ENCODE measurements around the gene C5. TPM values are rescaled to one million over a fixed set of nuclear protein-coding genes. Genes with fewer than 3 reads are reported as not detected.

Gene C5
- total RNA-seq, 3 donors from 2014 or later, result 0.58 to 3.8 (median 1.3) TPM

DNA sequence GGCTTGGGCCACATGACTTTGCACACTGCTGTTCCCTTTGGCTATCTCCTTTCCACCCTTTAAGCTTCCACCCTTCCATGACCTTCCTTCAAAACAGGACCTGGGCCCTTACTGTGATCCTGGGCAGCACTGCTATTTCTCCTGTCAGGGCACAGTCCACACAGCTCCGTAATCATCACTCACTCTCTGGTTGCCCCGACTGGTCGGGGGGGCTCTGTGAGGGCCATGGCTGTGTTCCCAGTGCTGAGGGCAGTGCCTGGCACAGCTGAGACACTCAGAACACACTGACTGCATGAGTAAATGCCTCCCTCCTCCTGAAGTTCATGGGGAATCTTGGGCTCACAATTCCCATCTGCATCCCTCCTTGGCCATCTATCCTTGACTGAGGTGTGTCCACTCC is 135.7 kb downstream of the C5 start:
- TF ChIP-seq, protein P1, sequence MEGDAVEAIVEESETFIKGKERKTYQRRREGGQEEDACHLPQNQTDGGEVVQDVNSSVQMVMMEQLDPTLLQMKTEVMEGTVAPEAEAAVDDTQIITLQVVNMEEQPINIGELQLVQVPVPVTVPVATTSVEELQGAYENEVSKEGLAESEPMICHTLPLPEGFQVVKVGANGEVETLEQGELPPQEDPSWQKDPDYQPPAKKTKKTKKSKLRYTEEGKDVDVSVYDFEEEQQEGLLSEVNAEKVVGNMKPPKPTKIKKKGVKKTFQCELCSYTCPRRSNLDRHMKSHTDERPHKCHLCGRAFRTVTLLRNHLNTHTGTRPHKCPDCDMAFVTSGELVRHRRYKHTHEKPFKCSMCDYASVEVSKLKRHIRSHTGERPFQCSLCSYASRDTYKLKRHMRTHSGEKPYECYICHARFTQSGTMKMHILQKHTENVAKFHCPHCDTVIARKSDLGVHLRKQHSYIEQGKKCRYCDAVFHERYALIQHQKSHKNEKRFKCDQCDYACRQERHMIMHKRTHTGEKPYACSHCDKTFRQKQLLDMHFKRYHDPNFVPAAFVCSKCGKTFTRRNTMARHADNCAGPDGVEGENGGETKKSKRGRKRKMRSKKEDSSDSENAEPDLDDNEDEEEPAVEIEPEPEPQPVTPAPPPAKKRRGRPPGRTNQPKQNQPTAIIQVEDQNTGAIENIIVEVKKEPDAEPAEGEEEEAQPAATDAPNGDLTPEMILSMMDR (IDR thresholded peaks at IDR 0.05), result no peak

DNA sequence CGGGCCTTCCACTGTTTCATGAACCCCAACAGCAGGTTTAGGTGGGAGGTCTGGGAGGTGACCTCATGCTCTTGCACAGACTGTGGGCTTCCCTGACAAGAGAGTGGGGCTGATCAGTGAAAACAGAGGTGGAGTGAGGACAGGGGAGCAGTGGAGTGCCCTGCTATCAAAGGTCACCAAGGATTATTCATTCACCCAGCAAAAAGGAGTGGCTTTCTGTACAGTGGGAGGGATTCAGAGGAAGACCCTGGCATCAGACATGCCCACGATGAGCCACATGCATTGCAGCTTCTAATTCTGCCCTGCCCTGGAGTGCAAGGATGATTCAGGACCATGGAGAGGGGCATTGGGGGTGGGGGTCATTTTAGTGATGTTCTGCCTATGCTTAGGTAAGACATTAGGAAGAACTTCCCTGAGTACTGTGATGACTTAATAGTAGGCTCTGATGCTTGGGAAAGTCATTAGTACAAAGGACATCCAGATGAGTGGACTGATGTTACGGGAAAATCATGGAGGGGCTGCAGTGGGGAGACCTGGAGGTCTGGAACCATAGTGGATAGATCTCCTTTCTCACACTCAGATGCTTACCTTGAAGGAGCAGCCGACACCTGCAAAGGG is 136.3 kb downstream of the C5 start:
- ATAC-seq, result no peak
- no peaks in the 10 kb centered on the region for H3K4me1 ChIP-seq (ENCODE audit: low read depth)
- TF ChIP-seq, protein P1 (IDR thresholded peaks at IDR 0.05), result no peak
- no peaks in the 10 kb centered on the region for H3K9me3 ChIP-seq
- no peak overlapping the region for H3K4me3 ChIP-seq
- intact Hi-C loops (cut with DNase I, micrococcal nuclease), result no loop called here
- DNase-seq, result no peak
- H3K36me3 ChIP-seq (ENCODE audit: low read depth), result no peaks in the 10 kb centered on the region

More for the DNA sequence above, 135.7 kb downstream of the C5 start:
- intact Hi-C loops (cut with DNase I, micrococcal nuclease), result no loop called here
- H3K9me3 ChIP-seq, result no peaks in the 10 kb centered on the region
- H3K4me3 ChIP-seq, result no peak overlapping the region
- ATAC-seq, result no peak
- DNase-seq, result no peak
- H3K4me1 ChIP-seq (ENCODE audit: low read depth), result no peaks in the 10 kb centered on the region
- no peaks in the 10 kb centered on the region for H3K36me3 ChIP-seq (ENCODE audit: low read depth)

DNA sequence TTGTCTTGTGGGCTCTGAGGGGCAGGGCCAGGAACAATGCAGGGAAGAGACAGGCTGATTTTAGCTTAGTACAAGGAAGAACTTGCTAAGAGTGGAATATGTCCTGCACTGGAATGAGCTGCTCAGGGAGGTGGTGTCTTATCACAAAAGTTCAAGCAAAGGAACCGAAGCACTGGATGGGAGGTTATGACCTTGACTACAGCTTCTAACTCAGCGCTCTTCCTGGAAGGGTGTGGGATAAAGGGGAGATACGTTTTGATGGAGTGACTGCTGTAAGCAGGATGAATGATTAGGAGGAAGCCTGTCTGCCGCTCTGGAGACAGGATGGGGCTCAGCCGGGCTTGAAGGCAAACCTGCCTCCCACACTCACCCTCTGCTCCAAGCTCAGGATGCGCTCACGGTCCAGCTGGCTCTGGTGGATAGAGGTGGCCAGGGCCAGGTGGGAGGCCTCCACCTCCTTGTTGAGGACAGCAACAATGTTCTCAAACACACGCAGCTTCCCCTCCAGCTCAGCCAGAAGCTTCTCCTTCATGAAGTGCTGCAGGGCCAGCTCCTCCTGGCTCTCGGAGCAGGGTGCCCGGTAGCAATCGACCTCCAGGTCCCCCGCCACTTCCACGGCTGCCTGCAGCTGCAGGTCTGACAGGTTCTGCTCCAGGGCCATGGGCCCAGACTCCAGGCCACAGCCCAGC is 137.0 kb downstream of the C5 start:
- intact Hi-C loops (cut with DNase I, micrococcal nuclease), result no loop called here
- no peak for ATAC-seq
- H3K4me1 ChIP-seq (ENCODE audit: low read depth), result no peaks in the 10 kb centered on the region
- H3K36me3 ChIP-seq (ENCODE audit: low read depth), result no peaks in the 10 kb centered on the region
- TF ChIP-seq, protein P1 (IDR thresholded peaks at IDR 0.05), result no peak
- H3K4me3 ChIP-seq, result no peak overlapping the region
- DNase-seq, result no peak
- no peaks in the 10 kb centered on the region for H3K9me3 ChIP-seq

DNA sequence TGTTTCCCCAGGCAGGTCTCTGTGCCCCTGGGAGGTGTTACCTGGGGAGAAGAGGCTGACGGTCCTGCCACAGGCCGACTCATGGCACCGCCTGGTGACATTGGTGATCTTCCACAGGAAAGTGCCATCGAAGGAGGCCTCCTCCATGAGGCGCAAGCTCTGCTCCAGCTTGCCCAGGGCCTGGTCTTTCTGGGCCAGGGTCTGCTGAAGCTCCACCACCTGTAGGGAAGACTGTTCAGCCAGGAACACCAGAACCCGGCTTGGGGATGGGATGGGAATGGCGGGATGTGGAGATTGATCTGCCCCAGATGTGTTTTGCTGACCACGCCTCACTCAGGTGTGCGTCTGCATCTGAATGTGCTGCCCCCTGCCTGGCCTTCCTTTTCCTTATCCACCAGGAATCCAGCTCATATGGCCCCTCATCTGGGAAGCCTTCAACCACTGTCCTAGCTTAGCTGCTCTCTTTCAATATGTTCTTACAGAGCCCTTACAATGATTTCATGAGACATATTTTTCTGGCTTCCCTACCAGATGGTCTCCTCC is 138.7 kb downstream of the C5 start:
- Histone ChIP-seq H3K4me3 (no peak overlapping the region), H3K4me1 (ENCODE audit: low read depth) (no peaks in the 10 kb centered on the region), H3K36me3 (ENCODE audit: low read depth) (no peaks in the 10 kb centered on the region), H3K9me3 (no peaks in the 10 kb centered on the region)
- intact Hi-C loops (cut with DNase I, micrococcal nuclease), result no loop called here
- no peak for ATAC-seq
- TF ChIP-seq, protein P1 (IDR thresholded peaks at IDR 0.05), result no peak
- no peak for DNase-seq

DNA sequence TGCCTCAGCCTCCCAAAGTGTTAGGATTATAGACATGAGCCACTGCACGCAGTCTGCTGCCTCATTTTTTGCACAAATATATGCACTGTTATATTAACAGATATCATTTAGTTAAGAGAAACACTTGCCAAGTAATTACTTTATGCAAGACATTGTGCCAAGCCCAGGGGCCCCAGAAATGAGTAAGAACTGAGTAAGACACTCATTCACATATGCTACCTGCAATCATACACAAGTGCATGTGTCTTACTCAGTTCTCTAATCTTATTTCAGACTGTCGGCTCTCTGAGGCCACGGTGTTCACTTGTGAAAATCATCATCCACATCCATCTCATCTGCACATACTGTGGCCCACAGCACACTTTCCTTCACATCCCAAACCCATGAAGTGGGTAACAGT is 139.4 kb downstream of the C5 start:
- H3K36me3 ChIP-seq (ENCODE audit: low read depth), result no peaks in the 10 kb centered on the region
- H3K4me3 ChIP-seq, result no peak overlapping the region
- intact Hi-C loops (cut with DNase I, micrococcal nuclease), result no loop called here
- H3K9me3 ChIP-seq, result no peaks in the 10 kb centered on the region
- ATAC-seq, result no peak
- DNase-seq, result no peak
- TF ChIP-seq, protein P1 (IDR thresholded peaks at IDR 0.05), result no peak
- no peaks in the 10 kb centered on the region for H3K4me1 ChIP-seq (ENCODE audit: low read depth)

Data from mucosa of descending colon (tissue), 3 donors.